ENCODE data around the gene RPS19BP1.

RPS19BP1 gene

DNA sequence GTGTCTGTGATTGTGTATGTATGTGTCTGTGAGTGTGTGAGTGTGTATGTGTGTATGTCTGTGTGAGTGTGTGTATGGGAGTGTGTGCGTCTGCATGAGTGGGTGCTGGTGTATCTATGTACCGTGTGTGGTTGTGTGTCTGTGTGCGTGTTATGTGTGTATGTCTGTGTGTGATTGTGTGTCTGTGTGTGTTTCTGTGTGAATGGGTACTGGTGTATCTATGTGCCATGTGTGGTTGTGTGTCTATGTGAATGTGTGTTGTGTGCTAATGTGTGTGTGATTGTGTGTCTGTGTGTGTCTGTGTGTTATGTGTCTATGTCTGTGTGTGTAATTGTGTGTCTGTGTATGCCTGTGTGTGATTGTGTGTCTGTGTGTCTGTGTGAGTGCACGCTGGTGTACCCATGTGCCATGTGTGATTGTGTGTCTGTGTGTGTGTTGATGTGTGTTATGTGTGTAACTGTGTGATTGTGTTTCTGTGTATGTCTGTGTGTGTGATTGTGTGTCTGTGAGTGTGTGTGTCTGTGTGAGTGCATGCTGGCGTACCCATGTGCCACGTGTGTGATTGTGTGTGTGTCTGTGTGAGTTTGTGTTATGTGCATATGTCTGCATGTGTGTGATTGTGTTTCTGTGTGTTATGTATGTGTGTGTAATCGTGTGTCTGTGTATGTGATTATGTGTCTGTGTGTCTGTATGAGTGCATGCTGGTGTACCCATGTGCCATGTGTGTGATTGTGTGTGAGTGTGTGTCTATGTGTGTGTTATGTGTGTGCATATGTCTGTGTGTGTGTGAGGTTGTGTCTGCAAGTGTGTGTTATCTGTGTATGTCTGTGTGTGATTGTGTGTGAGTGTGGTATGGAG is 31.3 kb upstream of the RPS19BP1 start:
- H3K4me1 ChIP-seq (ENCODE audit: control insufficient read depth, low read length), result peaks cover 10% of the 10 kb centered on the region
- H3K4me2 ChIP-seq (ENCODE audit: low read length), result no peak overlapping the region
- no peak overlapping the region for H3K27ac ChIP-seq (ENCODE audit: low read depth, low read length)
- H3K9me2 ChIP-seq (replicated peaks; ENCODE audit: control insufficient read depth, low read length), result no peaks in the 10 kb centered on the region
- H3F3A ChIP-seq (ENCODE audit: control insufficient read depth, insufficient read depth), result no peaks in the 10 kb centered on the region
- no peaks in the 10 kb centered on the region for H3K79me2 ChIP-seq (ENCODE audit: control insufficient read depth, low read length)
- H3K36me3 ChIP-seq (ENCODE audit: control insufficient read depth, low read length), result no peaks in the 10 kb centered on the region
- no peak overlapping the region for H3K4me3 ChIP-seq (ENCODE audit: low read length)
- no peaks in the 10 kb centered on the region for H3K27me3 ChIP-seq (ENCODE audit: control insufficient read depth, low read length)
- no peaks in the 10 kb centered on the region; the same call in 1 of the 2 replicates for H3K9me3 ChIP-seq (ENCODE audit: control insufficient read depth, insufficient read depth, low read length)
- TF ChIP-seq, protein P1, sequence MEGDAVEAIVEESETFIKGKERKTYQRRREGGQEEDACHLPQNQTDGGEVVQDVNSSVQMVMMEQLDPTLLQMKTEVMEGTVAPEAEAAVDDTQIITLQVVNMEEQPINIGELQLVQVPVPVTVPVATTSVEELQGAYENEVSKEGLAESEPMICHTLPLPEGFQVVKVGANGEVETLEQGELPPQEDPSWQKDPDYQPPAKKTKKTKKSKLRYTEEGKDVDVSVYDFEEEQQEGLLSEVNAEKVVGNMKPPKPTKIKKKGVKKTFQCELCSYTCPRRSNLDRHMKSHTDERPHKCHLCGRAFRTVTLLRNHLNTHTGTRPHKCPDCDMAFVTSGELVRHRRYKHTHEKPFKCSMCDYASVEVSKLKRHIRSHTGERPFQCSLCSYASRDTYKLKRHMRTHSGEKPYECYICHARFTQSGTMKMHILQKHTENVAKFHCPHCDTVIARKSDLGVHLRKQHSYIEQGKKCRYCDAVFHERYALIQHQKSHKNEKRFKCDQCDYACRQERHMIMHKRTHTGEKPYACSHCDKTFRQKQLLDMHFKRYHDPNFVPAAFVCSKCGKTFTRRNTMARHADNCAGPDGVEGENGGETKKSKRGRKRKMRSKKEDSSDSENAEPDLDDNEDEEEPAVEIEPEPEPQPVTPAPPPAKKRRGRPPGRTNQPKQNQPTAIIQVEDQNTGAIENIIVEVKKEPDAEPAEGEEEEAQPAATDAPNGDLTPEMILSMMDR (IDR thresholded peaks at IDR 0.05; ENCODE audit: low read depth, low read length, poor library complexity, severe bottlenecking), result no peak
- no peak for TF ChIP-seq EZH2phosphoT487 (IDR thresholded peaks at IDR 0.05; ENCODE audit: borderline replicate concordance, low read length)
- no peaks in the 10 kb centered on the region for H4K20me1 ChIP-seq (ENCODE audit: control insufficient read depth, insufficient read depth, low read depth, low read length)

DNA sequence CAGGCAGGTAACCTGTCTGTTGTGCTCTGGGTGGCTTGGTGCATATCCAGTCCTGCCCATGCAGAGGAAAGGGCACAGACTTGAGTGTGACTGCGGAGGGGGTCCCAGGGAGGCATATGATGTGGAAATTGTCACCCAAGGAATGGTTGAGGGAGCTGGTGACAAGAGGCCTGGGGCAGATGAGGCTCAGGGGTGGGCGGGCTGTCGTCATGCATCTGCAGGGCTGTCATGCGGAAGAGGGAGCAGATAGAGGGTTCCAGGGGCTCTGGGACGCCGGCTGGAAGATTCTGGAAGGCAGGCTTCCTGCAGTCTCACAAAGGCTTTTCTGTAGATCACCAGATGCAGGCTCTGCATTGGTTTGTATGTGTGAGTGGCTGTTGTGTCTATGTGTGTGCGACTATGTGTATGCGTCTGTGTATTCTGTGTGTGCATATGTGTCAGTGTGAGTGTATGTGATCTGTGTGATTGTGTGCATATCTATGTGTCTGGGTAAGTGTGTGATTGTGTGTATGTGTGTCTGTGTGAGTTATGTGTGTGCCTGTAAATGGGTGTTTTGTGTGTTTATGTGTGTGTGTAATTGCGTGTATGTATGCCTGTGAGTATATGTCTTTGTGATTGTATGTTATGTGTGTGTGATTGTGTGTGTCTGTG is 30.4 kb upstream of the RPS19BP1 start:
- Histone ChIP-seq H3F3A (ENCODE audit: control insufficient read depth, insufficient read depth) (no peaks in the 10 kb centered on the region), H3K4me2 (ENCODE audit: low read length) (no peak overlapping the region), H3K4me1 (ENCODE audit: control insufficient read depth, low read length) (peaks cover 10% of the 10 kb centered on the region), H3K36me3 (ENCODE audit: control insufficient read depth, low read length) (no peaks in the 10 kb centered on the region), H3K79me2 (ENCODE audit: control insufficient read depth, low read length) (no peaks in the 10 kb centered on the region), H4K20me1 (ENCODE audit: control insufficient read depth, insufficient read depth, low read depth, low read length) (no peaks in the 10 kb centered on the region), H3K9me3 (ENCODE audit: control insufficient read depth, insufficient read depth, low read length) (no peaks in the 10 kb centered on the region; the same call in 1 of the 2 replicates), H3K27me3 (ENCODE audit: control insufficient read depth, low read length) (no peaks in the 10 kb centered on the region), H3K4me3 (ENCODE audit: low read length) (no peak overlapping the region), H3K27ac (ENCODE audit: low read depth, low read length) (no peak overlapping the region), H3K9me2 (replicated peaks; ENCODE audit: control insufficient read depth, low read length) (no peaks in the 10 kb centered on the region)
- TF ChIP-seq, protein P1 (IDR thresholded peaks at IDR 0.05; ENCODE audit: low read depth, low read length, poor library complexity, severe bottlenecking), result no peak
- TF ChIP-seq EZH2phosphoT487 (IDR thresholded peaks at IDR 0.05; ENCODE audit: borderline replicate concordance, low read length), result no peak

DNA sequence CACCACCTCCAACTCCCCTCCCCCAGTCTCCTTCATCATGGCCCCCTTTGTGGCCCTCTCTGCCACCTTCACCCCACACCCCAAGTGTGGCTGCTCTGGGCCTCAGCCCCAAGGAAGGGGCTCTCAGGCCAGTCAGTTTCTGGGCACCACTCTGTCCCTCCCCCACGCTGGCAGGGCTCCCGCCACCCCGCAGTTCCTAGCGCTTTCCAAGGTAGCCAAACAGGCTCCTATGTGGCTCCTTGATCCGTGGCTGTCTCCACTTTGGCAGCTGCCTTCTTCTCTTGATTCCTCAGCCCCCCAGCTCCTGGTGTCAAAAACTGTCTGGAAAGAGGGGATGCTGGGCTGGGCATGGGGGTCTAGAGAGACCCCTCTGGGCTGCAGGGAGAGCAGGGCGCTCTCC is 27.6 kb upstream of the RPS19BP1 start:
- no peaks in the 10 kb centered on the region for H4K20me1 ChIP-seq (ENCODE audit: control insufficient read depth, insufficient read depth, low read depth, low read length)
- H3K4me2 ChIP-seq (ENCODE audit: low read length), result no peak overlapping the region
- no peak overlapping the region for H3K4me3 ChIP-seq (ENCODE audit: low read length)
- no peak for TF ChIP-seq EZH2phosphoT487 (IDR thresholded peaks at IDR 0.05; ENCODE audit: borderline replicate concordance, low read length)
- TF ChIP-seq, protein P1 (IDR thresholded peaks at IDR 0.05; ENCODE audit: low read depth, low read length, poor library complexity, severe bottlenecking), result no peak
- no peaks in the 10 kb centered on the region for H3K9me2 ChIP-seq (replicated peaks; ENCODE audit: control insufficient read depth, low read length)
- 0 out of 2 replicates have a peak, but pooled peaks cover 5% of the 10 kb centered on the region for H3K27me3 ChIP-seq (ENCODE audit: control insufficient read depth, low read length)
- no peaks in the 10 kb centered on the region for H3K4me1 ChIP-seq (ENCODE audit: control insufficient read depth, low read length)
- no peaks in the 10 kb centered on the region for H3K36me3 ChIP-seq (ENCODE audit: control insufficient read depth, low read length)
- no peaks in the 10 kb centered on the region; the same call in 1 of the 2 replicates for H3K9me3 ChIP-seq (ENCODE audit: control insufficient read depth, insufficient read depth, low read length)
- no peaks in the 10 kb centered on the region for H3K79me2 ChIP-seq (ENCODE audit: control insufficient read depth, low read length)
- no peak overlapping the region for H3K27ac ChIP-seq (ENCODE audit: low read depth, low read length)
- no peaks in the 10 kb centered on the region for H3F3A ChIP-seq (ENCODE audit: control insufficient read depth, insufficient read depth)

All from DOHH2 (cell line).